Subcutaneous abdominal adipose tissue (tissue), 5 donors: ENCODE results near the gene ABCA9.

Experiments
- H3K27ac ChIP-seq: one replicate; pipeline ENCODE4 v1.7.0; 2013; ENCODE audit warnings: low read depth, mild to moderate bottlenecking, inconsistent platforms, low read length, moderate library complexity
- H3K27me3 ChIP-seq, 5 donors: one replicate each; pipeline ENCODE4 v1.7.0; 2013; ENCODE audit warnings: low read length in 5 of 5, inconsistent platforms in 1 of 5; ENCODE audit not compliant: control insufficient read depth in 5 of 5, insufficient read depth in 4 of 5
- H3K36me3 ChIP-seq, 5 donors: one replicate each; pipeline ENCODE4 v1.7.0; 2013; ENCODE audit warnings: low read length in 5 of 5; ENCODE audit not compliant: control insufficient read depth in 5 of 5, insufficient read depth in 5 of 5
- H3K4me1 ChIP-seq, 5 donors: one replicate each; pipeline ENCODE4 v1.7.0; 2013; ENCODE audit warnings: low read length in 5 of 5, mild to moderate bottlenecking in 3 of 5, moderate library complexity in 1 of 5; ENCODE audit not compliant: control insufficient read depth in 5 of 5, insufficient read depth in 5 of 5
- H3K4me3 ChIP-seq, 5 donors: one replicate each; pipeline ENCODE4 v1.7.0; 2013; ENCODE audit warnings: low read length in 5 of 5, low read depth in 1 of 5
- H3K9ac ChIP-seq, 5 donors: one replicate each; pipeline ENCODE4 v1.7.0; 2013; ENCODE audit warnings: low read length in 5 of 5, mild to moderate bottlenecking in 4 of 5, moderate library complexity in 3 of 5
- H3K9me3 ChIP-seq, 5 donors: one replicate each; pipeline ENCODE4 v1.7.0; 2013; ENCODE audit warnings: low read length in 5 of 5; ENCODE audit not compliant: control insufficient read depth in 5 of 5
- donor health status: healthy.
- donor health status: healthy.
- donor health status: healthy.
- donor health status: healthy.
- donor health status: healthy.

ABCA9 gene

GRCh38 chr17:69057280-69057679, 3.4 kb downstream of the ABCA9 start:
- peaks cover 6 to 29% (median 20%) of the 10 kb centered on the region in 5 donors for H3K4me1 ChIP-seq
- no peaks in the 10 kb centered on the region for H3K27me3 ChIP-seq
- no peak overlapping the region for H3K4me3 ChIP-seq
- H3K27ac ChIP-seq = no peak overlapping the region
- H3K36me3 ChIP-seq = peaks cover 0 to 9% (median 0%) of the 10 kb centered on the region in 5 donors
- no peak overlapping the region for H3K9ac ChIP-seq
- peaks cover 0 to 6% (median 0%) of the 10 kb centered on the region in 5 donors for H3K9me3 ChIP-seq

GRCh38 chr17:69056179-69056823, 4.4 kb downstream of the ABCA9 start:
- Histone ChIP-seq H3K36me3 (peaks cover 0 to 9% (median 0%) of the 10 kb centered on the region in 5 donors), H3K4me1 (peaks cover 3 to 20% (median 15%) of the 10 kb centered on the region in 5 donors), H3K27me3 (no peaks in the 10 kb centered on the region), H3K4me3 (no peak overlapping the region), H3K27ac (no peak overlapping the region), H3K9ac (no peak overlapping the region), H3K9me3 (peaks cover 0 to 6% (median 0%) of the 10 kb centered on the region in 5 donors)

- H3K9ac ChIP-seq = no peak overlapping the region
- H3K4me1 ChIP-seq = peaks cover 0 to 20% (median 10%) of the 10 kb centered on the region in 5 donors
- H3K27me3 ChIP-seq = no peaks in the 10 kb centered on the region
- H3K9me3 ChIP-seq = peaks cover 0 to 6% (median 0%) of the 10 kb centered on the region in 5 donors
- H3K36me3 ChIP-seq = peaks cover 0 to 9% (median 0%) of the 10 kb centered on the region in 5 donors
- no peak overlapping the region for H3K4me3 ChIP-seq
- no peak overlapping the region for H3K27ac ChIP-seq
Measured at GRCh38 chr17:69055334-69055733, 5.4 kb downstream of the ABCA9 start.

GRCh38 chr17:69050999-69051775, 9.5 kb downstream of the ABCA9 start:
- H3K9me3 ChIP-seq = peaks cover 0 to 6% (median 1%) of the 10 kb centered on the region in 5 donors
- H3K4me3 ChIP-seq = no peak overlapping the region
- peaks cover 0 to 6% (median 2%) of the 10 kb centered on the region in 5 donors for H3K36me3 ChIP-seq
- H3K9ac ChIP-seq = no peak overlapping the region
- H3K27me3 ChIP-seq = no peaks in the 10 kb centered on the region
- H3K4me1 ChIP-seq = peaks cover 0 to 25% (median 20%) of the 10 kb centered on the region in 5 donors
- no peak overlapping the region for H3K27ac ChIP-seq

- Histone ChIP-seq H3K4me1 (peaks cover 0 to 25% (median 20%) of the 10 kb centered on the region in 5 donors), H3K9me3 (peaks cover 0 to 6% (median 0%) of the 10 kb centered on the region in 5 donors), H3K36me3 (peaks cover 0 to 19% (median 12%) of the 10 kb centered on the region in 5 donors), H3K4me3 (no peak overlapping the region), H3K27me3 (no peaks in the 10 kb centered on the region), H3K27ac (no peak overlapping the region), H3K9ac (no peak overlapping the region)
Measured at GRCh38 chr17:69048634-69049033, 12.1 kb downstream of the ABCA9 start.

- Histone ChIP-seq H3K9ac (peak overlapping the region in 1 of 5 donors; percentile 25), H3K27ac (peak overlapping the region; percentile 8), H3K4me3 (peak overlapping the region in 2 of 5 donors; percentile 11 to 21), H3K36me3 (peaks cover 7 to 25% (median 20%) of the 10 kb centered on the region in 5 donors), H3K27me3 (no peaks in the 10 kb centered on the region), H3K4me1 (peaks cover 0 to 25% (median 20%) of the 10 kb centered on the region in 5 donors), H3K9me3 (peaks cover 0 to 6% (median 0%) of the 10 kb centered on the region in 5 donors)
Measured at GRCh38 chr17:69047368-69048263, 13.1 kb downstream of the ABCA9 start.

- H3K36me3 ChIP-seq = peaks cover 11 to 32% (median 22%) of the 10 kb centered on the region in 5 donors
- H3K9ac ChIP-seq = no peak overlapping the region
- H3K4me3 ChIP-seq = no peak overlapping the region
- peaks cover 0 to 6% (median 0%) of the 10 kb centered on the region in 5 donors for H3K9me3 ChIP-seq
- no peak overlapping the region for H3K27ac ChIP-seq
- H3K4me1 ChIP-seq = peaks cover 0 to 25% (median 18%) of the 10 kb centered on the region in 5 donors
- no peaks in the 10 kb centered on the region for H3K27me3 ChIP-seq
Measured at GRCh38 chr17:69046121-69046807, 14.5 kb downstream of the ABCA9 start.

GRCh38 chr17:69045646-69046045, 15.1 kb downstream of the ABCA9 start:
- peaks cover 11 to 32% (median 22%) of the 10 kb centered on the region in 5 donors for H3K36me3 ChIP-seq
- no peak overlapping the region for H3K27ac ChIP-seq
- H3K4me1 ChIP-seq = peaks cover 0 to 19% (median 13%) of the 10 kb centered on the region in 5 donors

GRCh38 chr17:69044371-69044770, 16.4 kb downstream of the ABCA9 start:
- no peak overlapping the region for H3K4me3 ChIP-seq
- H3K9ac ChIP-seq = no peak overlapping the region
- peaks cover 11 to 32% (median 20%) of the 10 kb centered on the region in 5 donors for H3K36me3 ChIP-seq
- peaks cover 0 to 15% (median 13%) of the 10 kb centered on the region in 5 donors for H3K4me1 ChIP-seq
- no peaks in the 10 kb centered on the region for H3K27me3 ChIP-seq
- no peak overlapping the region for H3K27ac ChIP-seq
- H3K9me3 ChIP-seq = peaks cover 0 to 6% (median 0%) of the 10 kb centered on the region in 5 donors

More at GRCh38 chr17:69045646-69046045, 15.1 kb downstream of the ABCA9 start:
- H3K9me3 ChIP-seq = peaks cover 0 to 6% (median 0%) of the 10 kb centered on the region in 5 donors
- H3K4me3 ChIP-seq = no peak overlapping the region
- no peaks in the 10 kb centered on the region for H3K27me3 ChIP-seq
- H3K9ac ChIP-seq = no peak overlapping the region
